ENCODE data around the gene APC. TPM values are rescaled to one million over a fixed set of nuclear protein-coding genes. Genes with fewer than 3 reads are reported as not detected.

The APC gene
- polyA plus RNA-seq, 1 experiment: 14.7 TPM

- no peaks in the 10 kb centered on the region for H3K27me3 ChIP-seq (ENCODE audit: control insufficient read depth, insufficient read depth, low read length)
- TF ChIP-seq CTCF (IDR thresholded peaks at IDR 0.05; ENCODE audit: insufficient read depth, low read depth, low read length): no peak
- no peaks in the 10 kb centered on the region for H3K36me3 ChIP-seq (ENCODE audit: control insufficient read depth, insufficient read depth, low read length)
- no peak overlapping the region for H3K4me3 ChIP-seq (ENCODE audit: low read depth, low read length)
- ChIA-PET CTCF (no interaction called here), POLR2A (no interaction called here)
- no peak for DNase-seq (ENCODE audit: low read depth)
Measured at GRCh38 chr5:112729630-112730029, 8.1 kb upstream of the APC start.

- Histone ChIP-seq H3K36me3 (ENCODE audit: control insufficient read depth, insufficient read depth, low read length) (no peaks in the 10 kb centered on the region), H3K4me3 (ENCODE audit: low read depth, low read length) (no peak overlapping the region), H3K27me3 (ENCODE audit: control insufficient read depth, insufficient read depth, low read length) (no peaks in the 10 kb centered on the region)
- CTCF ChIA-PET: no interaction called here
- no peak for TF ChIP-seq CTCF (IDR thresholded peaks at IDR 0.05; ENCODE audit: insufficient read depth, low read depth, low read length)
- no peak for DNase-seq (ENCODE audit: low read depth)
- POLR2A ChIA-PET: no interaction called here
Measured at GRCh38 chr5:112732131-112732530, 5.6 kb upstream of the APC start.

GRCh38 chr5:112733586-112733985 lies 4.1 kb upstream of the APC start:
- no peak for TF ChIP-seq CTCF (IDR thresholded peaks at IDR 0.05; ENCODE audit: insufficient read depth, low read depth, low read length)
- no peak for DNase-seq (ENCODE audit: low read depth)
- Histone ChIP-seq H3K27me3 (ENCODE audit: control insufficient read depth, insufficient read depth, low read length) (no peaks in the 10 kb centered on the region), H3K36me3 (ENCODE audit: control insufficient read depth, insufficient read depth, low read length) (no peaks in the 10 kb centered on the region), H3K4me3 (ENCODE audit: low read depth, low read length) (no peak overlapping the region)
- ChIA-PET POLR2A (no interaction called here), CTCF (no interaction called here)

GRCh38 chr5:112734597-112734996 lies 3.1 kb upstream of the APC start:
- H3K36me3 ChIP-seq (ENCODE audit: control insufficient read depth, insufficient read depth, low read length): no peaks in the 10 kb centered on the region
- H3K27me3 ChIP-seq (ENCODE audit: control insufficient read depth, insufficient read depth, low read length): no peaks in the 10 kb centered on the region
- POLR2A ChIA-PET: no interaction called here
- CTCF ChIA-PET: interaction anchor here (1.1 to 1.6 kb wide), 3 partner anchors 24 to 183 kb away, joined by 3 to 5 read pairs (median 3); no protein-coding TSS in a partner anchor
- TF ChIP-seq CTCF (IDR thresholded peaks at IDR 0.05; ENCODE audit: insufficient read depth, low read depth, low read length): no peak
- no peak for DNase-seq (ENCODE audit: low read depth)
- no peak overlapping the region for H3K4me3 ChIP-seq (ENCODE audit: low read depth, low read length)

- POLR2A ChIA-PET: no interaction called here
- H3K4me3 ChIP-seq (ENCODE audit: low read depth, low read length): no peak overlapping the region
- TF ChIP-seq CTCF (IDR thresholded peaks at IDR 0.05; ENCODE audit: insufficient read depth, low read depth, low read length): no peak
- DNase-seq (ENCODE audit: low read depth): peak; percentile 56
- no peaks in the 10 kb centered on the region for H3K27me3 ChIP-seq (ENCODE audit: control insufficient read depth, insufficient read depth, low read length)
- H3K36me3 ChIP-seq (ENCODE audit: control insufficient read depth, insufficient read depth, low read length): no peaks in the 10 kb centered on the region
- CTCF ChIA-PET: interaction anchor here (0.6 to 2.8 kb wide), 5 partner anchors 7 to 207 kb away, joined by 3 to 6 read pairs (median 3); no protein-coding TSS in a partner anchor
Measured at GRCh38 chr5:112735702-112736101, 2.0 kb upstream of the APC start.
